GM18861 (cell line): Measurements from ENCODE around the gene SRP14.
A peak's percentile ranks its signal among the peaks of the same experiment; 100 is the strongest.
"Not testable (repeated sequence)": the region's sequence is repeated elsewhere in the genome, so short reads cannot be mapped to it uniquely, and the experiment has no call there.

Source experiments
- ATAC-seq: cut with Tn5 transposase; IDR thresholded peaks from one replicate; pipeline ENCODE4 v1.9.1; 2021; ENCODE audit not compliant: unreplicated experiment

The SRP14 gene

GRCh38 chr15:40052604-40053003, 13.6 kb upstream of the SRP14 start:
- ATAC-seq: no peak

GRCh38 chr15:40051616-40052415, 12.8 kb upstream of the SRP14 start:
- no peak for ATAC-seq

GRCh38 chr15:40050788-40051470, 11.9 kb upstream of the SRP14 start:
- no peak for ATAC-seq

DNA sequence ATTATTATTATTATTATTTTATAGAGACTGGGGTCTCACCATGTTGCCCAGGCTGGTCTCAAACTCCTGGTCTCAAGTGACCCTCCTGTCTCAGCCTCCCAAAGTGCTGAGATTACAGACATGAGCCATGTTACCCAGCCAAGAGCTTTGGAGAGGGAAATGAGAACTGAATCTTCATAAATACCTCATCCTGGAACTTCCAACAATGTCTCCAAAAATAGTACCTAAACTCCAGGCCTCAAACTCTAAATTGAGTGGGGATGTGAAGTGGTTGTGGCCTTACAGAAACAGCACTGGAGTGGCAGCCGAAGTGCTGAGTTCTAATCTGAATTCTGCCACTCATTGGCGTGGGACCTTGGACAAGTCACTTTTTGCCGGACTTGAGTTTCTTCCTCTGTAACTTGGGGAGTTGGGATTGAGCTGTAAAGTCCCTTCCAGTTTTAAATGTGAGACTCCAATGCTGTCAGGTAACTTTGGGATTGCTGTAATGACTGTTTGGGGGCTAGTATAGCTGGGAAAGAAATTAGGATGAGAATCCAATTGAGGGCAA, 10.0 kb upstream of the SRP14 start:
- ATAC-seq: no peak

GRCh38 chr15:40048211-40048792, 9.3 kb upstream of the SRP14 start:
- no peak for ATAC-seq

DNA sequence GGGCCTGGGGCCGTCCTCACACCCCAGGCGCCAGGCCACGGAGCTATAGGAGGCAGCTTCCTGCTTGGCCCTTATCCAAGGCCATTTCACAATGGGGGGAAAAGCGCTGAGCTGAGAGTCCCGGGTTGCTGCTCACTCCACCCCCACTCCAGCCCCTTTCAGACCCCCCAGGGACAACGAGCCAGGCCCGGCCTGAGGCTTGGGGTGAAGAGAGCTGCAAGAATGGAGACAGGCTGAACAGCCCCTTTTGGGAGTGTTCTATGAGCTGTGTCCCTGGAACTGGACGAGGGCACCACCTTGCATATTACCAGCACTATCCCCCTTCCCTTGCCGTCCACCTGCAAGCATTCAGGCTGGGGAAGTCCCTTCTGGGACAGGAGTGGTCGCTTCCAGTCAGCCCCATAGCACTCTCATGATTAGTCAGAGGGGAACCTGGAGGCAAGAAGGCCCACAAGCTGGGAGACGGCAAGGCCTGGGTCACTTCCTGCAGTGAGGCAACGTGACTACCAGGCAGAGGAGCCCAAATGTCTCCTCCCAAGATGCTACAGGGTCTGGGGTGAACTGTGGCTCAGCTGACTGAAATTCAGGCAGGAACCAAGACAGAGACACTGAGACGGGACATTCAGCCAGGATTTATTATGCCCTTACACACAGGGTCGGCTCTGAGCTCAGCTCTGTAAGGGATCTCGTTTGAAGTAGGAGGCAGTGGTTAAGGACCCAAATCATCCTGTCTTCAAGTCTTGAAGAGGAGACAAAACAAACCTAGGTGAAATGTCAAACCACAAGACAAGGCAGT, 8.6 kb upstream of the SRP14 start:
- peak; percentile 41 for ATAC-seq

GRCh38 chr15:40046721-40047414, 7.9 kb upstream of the SRP14 start:
- no peak for ATAC-seq

GRCh38 chr15:40045572-40046217, 6.7 kb upstream of the SRP14 start:
- ATAC-seq: peak; percentile 10

DNA sequence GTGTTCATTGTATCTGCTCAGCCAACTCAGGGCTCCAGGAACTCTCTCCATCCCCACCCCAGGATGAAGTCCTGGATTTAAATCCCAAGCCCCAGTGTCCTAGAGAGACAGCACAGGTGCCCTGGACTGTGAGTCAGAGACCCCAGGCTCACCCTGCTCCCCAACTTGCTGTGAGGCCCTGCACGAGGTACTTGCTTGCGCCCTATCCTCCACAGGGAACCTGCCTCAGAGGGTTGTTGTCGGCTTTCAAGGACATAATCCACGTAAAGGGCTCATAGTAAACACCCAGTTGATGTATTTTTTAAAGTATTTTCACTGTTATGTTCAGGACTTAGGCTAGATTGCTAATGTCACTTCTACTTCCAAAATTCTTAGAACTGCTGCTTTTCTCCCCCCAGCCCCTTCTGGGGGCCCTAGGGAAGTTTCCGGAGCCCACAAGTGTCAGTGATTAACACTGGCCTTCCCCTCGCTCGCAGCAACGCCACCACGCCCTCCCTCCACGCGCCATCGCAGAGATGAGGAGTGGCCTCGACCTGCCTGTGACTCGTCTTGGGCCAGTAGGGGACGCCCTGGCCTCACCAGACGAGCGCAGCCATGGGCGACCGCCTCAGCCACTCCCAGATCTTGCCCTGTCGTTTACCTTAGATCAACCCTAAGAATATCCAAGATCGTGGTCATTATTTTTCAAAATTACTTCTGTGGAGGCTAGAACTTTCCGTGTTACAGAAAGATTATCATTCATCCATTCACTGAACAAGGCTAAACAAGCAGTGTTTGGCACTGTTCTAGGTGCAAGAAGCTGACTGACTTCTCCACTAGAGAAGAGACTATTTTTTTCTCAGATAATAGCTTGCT, 6.0 kb upstream of the SRP14 start:
- ATAC-seq: peak; percentile 62

GRCh38 chr15:40043927-40044716, 5.1 kb upstream of the SRP14 start:
- ATAC-seq: no peak

- no peak for ATAC-seq
These were observed 3.9 kb upstream of the SRP14 start for GRCh38 chr15:40042791-40043320.

GRCh38 chr15:40040770-40041169, 1.8 kb upstream of the SRP14 start:
- ATAC-seq: no peak

DNA sequence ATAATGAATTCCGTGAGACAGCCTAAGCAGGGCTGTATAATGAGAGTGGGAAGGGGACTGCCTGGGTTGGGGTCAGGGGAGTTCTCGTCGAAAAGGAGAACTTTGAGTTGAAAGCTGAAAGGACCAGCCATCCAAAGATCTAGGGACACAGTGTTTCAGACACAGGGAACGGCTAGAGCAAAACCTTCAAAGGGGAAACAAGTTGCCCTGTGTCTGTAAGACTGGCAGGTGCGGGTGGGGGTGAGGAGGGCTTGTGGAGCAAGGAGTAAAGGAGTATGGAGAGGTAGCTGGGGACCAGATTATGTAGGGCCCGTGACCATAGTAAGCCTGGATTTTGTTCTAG, 1.3 kb upstream of the SRP14 start:
- no peak for ATAC-seq

DNA sequence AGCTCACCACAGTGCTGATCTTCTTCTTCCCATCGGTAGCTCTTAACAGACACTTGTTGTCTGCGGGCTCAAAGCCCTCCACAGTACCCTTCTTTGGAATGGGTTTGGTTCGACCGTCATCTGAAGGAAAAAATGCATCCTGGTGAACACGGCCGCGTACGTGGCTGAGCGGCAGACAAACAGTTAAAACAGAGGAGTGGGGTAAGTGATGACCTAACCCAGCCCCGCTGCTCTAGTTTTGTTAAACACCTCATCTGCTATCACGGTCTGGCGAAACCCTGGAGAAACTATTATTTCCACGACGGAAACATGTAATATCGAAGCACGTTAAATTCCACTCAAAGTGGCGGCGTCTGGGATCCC, 725 bp downstream of the SRP14 start:
- ATAC-seq: no peak

- ATAC-seq: no peak
These were observed 1.3 kb downstream of the SRP14 start for GRCh38 chr15:40037721-40038120.

GRCh38 chr15:40035182-40035581, 3.8 kb downstream of the SRP14 start:
- ATAC-seq: not testable (repeated sequence)

DNA sequence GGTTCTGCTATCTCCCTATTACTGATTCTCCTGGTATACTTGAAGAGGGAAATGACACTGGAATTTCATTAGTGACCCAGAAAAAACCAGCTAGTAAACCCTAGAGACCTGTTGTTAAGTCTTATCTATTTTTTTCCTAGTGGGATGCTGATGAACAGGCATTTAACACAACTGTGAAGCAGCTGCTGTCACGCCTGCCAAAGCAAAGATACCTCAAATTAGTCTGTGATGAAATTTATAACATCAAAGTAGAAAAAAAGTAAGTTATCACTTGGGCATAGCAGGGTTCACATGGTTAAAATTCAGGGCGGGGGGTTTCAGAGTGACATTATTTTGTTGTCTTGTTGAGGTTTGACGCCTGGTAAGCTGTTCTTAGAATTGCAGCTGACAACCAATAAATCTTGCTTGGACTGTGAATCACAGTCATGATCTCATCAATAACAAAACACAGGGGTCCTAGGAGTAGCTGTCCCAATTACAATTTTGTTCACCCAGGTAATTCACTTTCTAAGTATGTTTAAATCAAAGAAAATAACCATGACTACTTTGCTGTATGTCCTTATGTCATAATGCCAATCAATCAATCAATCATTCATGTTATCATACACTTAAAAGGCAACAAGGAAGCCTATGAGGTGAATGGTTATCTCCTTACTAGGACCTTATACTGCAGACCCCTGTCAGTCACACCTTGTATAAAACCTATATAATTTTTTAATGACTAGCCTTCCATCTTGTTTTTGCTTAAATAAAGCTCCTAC, 4.6 kb downstream of the SRP14 start:
- no peak for ATAC-seq
